OCI-LY3 (cell line): ENCODE data around the gene KLF3.
"Not testable (repeated sequence)": the region's sequence is repeated elsewhere in the genome, so short reads cannot be mapped to it uniquely, and the experiment has no call there.

Experiments
- CTCF ChIP-seq: fragments of 200-600, 300-600 bp; sonication (generic); IDR thresholded peaks from 2 replicates; pipeline ENCODE4 v1.5.1; 2014; ENCODE audit warnings: antibody characterized with exemption, low read length, low read depth
- EZH2phosphoT487 ChIP-seq: fragments of 200-600 bp; shearing (Covaris generic); IDR thresholded peaks from 2 replicates; pipeline ENCODE4 v1.6.1; 2018; ENCODE audit warnings: antibody characterized with exemption, mixed run types, low read depth

GRCh38 chr4:38626901-38627444 is 37.0 kb upstream of the KLF3 start:
- TF ChIP-seq CTCF, EZH2phosphoT487: not testable (repeated sequence)
